ENCODE data around the gene KHDC3L. TPM values are rescaled to one million over a fixed set of nuclear protein-coding genes. Genes with fewer than 3 reads are reported as not detected.
A peak's percentile ranks its signal among the peaks of the same experiment; 100 is the strongest.

KHDC3L gene
- total and polyA plus RNA-seq, 2 of the 13 experiments (the other 11 are each of a cell fraction or from before 2014, with no cell fraction given) = not detected

- FAIRE-seq (no peak), ATAC-seq (peak; percentile 76), DNase-seq (ENCODE audit: low spot score) (no peak)
- Histone ChIP-seq H3K4me3 (replicated peaks in 1 of 3; ENCODE audit: insufficient read depth in 1 of 3, low read depth in 2 of 3, low read length in 3 of 3) (no peak overlapping the region), H3K27ac (ENCODE audit: extremely low read length, insufficient read depth, low read length) (no peak overlapping the region), H3K4me2 (ENCODE audit: low read depth, low read length) (no peak overlapping the region), H2AFZ (ENCODE audit: low read length) (no peak overlapping the region), H3K9me3 (ENCODE audit: low read length) (no peaks in the 10 kb centered on the region), H3K36me3 (replicated peaks in 1 of 2; ENCODE audit: control insufficient read depth in 1 of 2, insufficient read depth in 2 of 2, low read length in 2 of 2) (no peaks in the 10 kb centered on the region), H4K20me1 (ENCODE audit: insufficient read depth, low read length) (no peaks in the 10 kb centered on the region), H3K79me2 (ENCODE audit: insufficient read depth, low read length) (no peaks in the 10 kb centered on the region), H3K4me1 (ENCODE audit: insufficient read depth, low read length) (no peaks in the 10 kb centered on the region), H3K9ac (ENCODE audit: insufficient read depth, low read depth, low read length) (no peak overlapping the region), H3K27me3 (ENCODE audit: control insufficient read depth in 1 of 2, insufficient read depth in 2 of 2, low read length in 2 of 2) (peaks cover 0 to 5% of the 10 kb centered on the region in 2 experiments; a peak in 1 of 5 replicates)
- ChIA-PET CTCF (ENCODE audit: low intra/inter-chr PET ratio, low total read pairs) (no interaction called here), POLR2A (no interaction called here)
- BruUV-seq (replicated peaks) = no TSS peak
- in situ Hi-C loops (cut with HindIII; ENCODE audit: extremely low pct_ligation_motif_present, low pct_unique_long_range_greater_than_20kb) (no loop called here), intact Hi-C loops (cut with micrococcal nuclease; ENCODE audit: unreplicated experiment) (no loop called here)
- 0% methylated on average over 2 of the region's 3 CpGs for WGBS (ENCODE audit: low lambda C conversion rate)
- TF ChIP-seq SNAI1 (CRISPR knock-in tag; IDR thresholded peaks at IDR 0.05; ENCODE audit: borderline replicate concordance) (no peak), NR2F2 (IDR thresholded peaks at IDR 0.05; ENCODE audit: borderline replicate concordance, low read depth) (no peak), ZBTB21 (CRISPR knock-in tag; IDR thresholded peaks at IDR 0.05) (no peak), PAX8 (CRISPR knock-in tag; IDR thresholded peaks at IDR 0.05; ENCODE audit: borderline replicate concordance) (no peak), NFE2L1 (CRISPR knock-in tag; IDR thresholded peaks at IDR 0.05; ENCODE audit: borderline replicate concordance) (no peak), YEATS4 (CRISPR knock-in tag; IDR thresholded peaks at IDR 0.05; ENCODE audit: borderline replicate concordance) (no peak), HMG20A (CRISPR knock-in tag; IDR thresholded peaks at IDR 0.05; ENCODE audit: borderline replicate concordance) (no peak), PAF1 (CRISPR knock-in tag; IDR thresholded peaks at IDR 0.05) (no peak), POLR2G (IDR thresholded peaks at IDR 0.05; ENCODE audit: low read depth, low read length) (no peak), ZHX2 (IDR thresholded peaks at IDR 0.05; ENCODE audit: low read depth) (no peak), ZHX2 (CRISPR knock-in tag; IDR thresholded peaks at IDR 0.05; ENCODE audit: borderline replicate concordance) (no peak), KDM2A (CRISPR knock-in tag; IDR thresholded peaks at IDR 0.05; ENCODE audit: borderline replicate concordance, low read depth) (no peak), ZNF646 (CRISPR knock-in tag; IDR thresholded peaks at IDR 0.05) (no peak), KDM5A (IDR thresholded peaks at IDR 0.05; ENCODE audit: borderline replicate concordance, low read length) (no peak)
These were observed 23.1 kb upstream of the KHDC3L start for GRCh38 chr6:73339340-73339739.
